T-cell (primary cell): ENCODE data around the gene XXYLT1. TPM values are rescaled to one million over a fixed set of nuclear protein-coding genes. Genes with fewer than 3 reads are reported as not detected.

ENCODE experiments used
- ATAC-seq, 4 experiments: fragments of 200-7000 bp in 3 of 4; fragments of 150-1000 bp in 1 of 4; cut with Tn5 transposase; replicated peaks in 1 of 4; 1 replicate in 3 of 4; 2 replicates in 1 of 4; pipeline ENCODE4 v1.10.0; 2021; ENCODE audit warnings: moderate library complexity in 3 of 4, mild to moderate bottlenecking in 2 of 4, moderate number of reproducible peaks in 1 of 4
- CTCF ChIA-PET, 2 donors: fragments of 300-600 bp; sonication (Branson Sonifier 250); formaldehyde crosslinking; loops; one replicate each; lab custom pipeline; 2022; ENCODE audit warnings: antibody characterized with exemption in 2 of 2; lab: Charles Lee
- POLR2A ChIA-PET, 2 donors: fragments of 300-600 bp; sonication (Branson Sonifier 250); formaldehyde crosslinking; loops; one replicate each; lab custom pipeline; 2022; ENCODE audit warnings: antibody characterized with exemption in 2 of 2; lab: Charles Lee
- DNase-seq, 35 experiments: peaks; one replicate each; pipeline versions ENCODE4 v3.0.0 to v3.0.0-alpha.2; 2013 to 2023
- H3K27ac ChIP-seq: one replicate; pipeline ENCODE4 v1.5.1; 2013; ENCODE audit warnings: low read length
- H3K27me3 ChIP-seq, 2 experiments: replicated peaks in 1 of 2; 1 replicate in 1 of 2; 2 replicates in 1 of 2; pipeline versions ENCODE4 v1.6.1 to v1.7.0; 2013; ENCODE audit warnings: low read length in 1 of 2, mixed read lengths in 1 of 2; ENCODE audit not compliant: control insufficient read depth in 2 of 2, insufficient read depth in 2 of 2; ENCODE audit errors: extremely low read depth in 1 of 2
- H3K36me3 ChIP-seq, 2 donors: 1 replicate in 1 of 2; 2 replicates in 1 of 2; pipeline versions ENCODE4 v1.6.1 to v1.7.0; 2013; ENCODE audit warnings: low read length in 1 of 2; ENCODE audit not compliant: control insufficient read depth in 2 of 2, insufficient read depth in 1 of 2; ENCODE audit errors: extremely low read depth in 1 of 2
- H3K4me1 ChIP-seq, 2 experiments: 1 replicate in 1 of 2; 2 replicates in 1 of 2; pipeline versions ENCODE4 v1.6.1 to v1.7.0; 2013; ENCODE audit warnings: low read length in 2 of 2, mixed read lengths in 1 of 2; ENCODE audit not compliant: insufficient read depth in 2 of 2, control insufficient read depth in 1 of 2; ENCODE audit errors: extremely low read depth in 1 of 2
- H3K4me3 ChIP-seq, 2 donors: 1 replicate in 1 of 2; 2 replicates in 1 of 2; pipeline versions ENCODE4 v1.5.1 to v1.7.0; 2013; ENCODE audit warnings: mild to moderate bottlenecking in 2 of 2, low read length in 1 of 2, moderate library complexity in 1 of 2; ENCODE audit not compliant: control insufficient read depth in 1 of 2; ENCODE audit errors: extremely low read depth in 1 of 2
- H3K9me3 ChIP-seq: 2 replicates; pipeline ENCODE4 v1.7.0; 2013
- H3K27ac Mint-ChIP-seq, 2 donors: one replicate each; pipeline ENCODE4 v1.8.0; 2020 to 2021; ENCODE audit warnings: mild to moderate bottlenecking in 2 of 2, mixed read lengths in 2 of 2
- H3K27me3 Mint-ChIP-seq, 2 donors: one replicate each; pipeline ENCODE4 v1.8.0; 2021 to 2022; ENCODE audit warnings: mixed read lengths in 2 of 2
- H3K36me3 Mint-ChIP-seq: one replicate; pipeline ENCODE4 v1.8.0; 2021; ENCODE audit warnings: mixed read lengths
- H3K4me1 Mint-ChIP-seq, 3 donors: one replicate each; pipeline ENCODE4 v1.8.0; 2020 to 2022; ENCODE audit warnings: mixed read lengths in 3 of 3, mild to moderate bottlenecking in 1 of 3
- H3K4me3 Mint-ChIP-seq, 3 donors: one replicate each; pipeline ENCODE4 v1.8.0; 2020 to 2022; ENCODE audit warnings: mild to moderate bottlenecking in 3 of 3, mixed read lengths in 3 of 3, moderate library complexity in 3 of 3
- H3K9me3 Mint-ChIP-seq, 3 donors: one replicate each; pipeline ENCODE4 v1.8.0; 2020 to 2022; ENCODE audit warnings: mixed read lengths in 3 of 3
- WGBS: methylation state at CpG from one replicate; pipeline ENCODE4 v1.1.5; 2013; ENCODE audit warnings: missing lambda C conversion rate; ENCODE audit not compliant: insufficient coverage; 5-methylcytosine and 5-hydroxymethylcytosine counted together
- total RNA-seq, 35 experiments: library from RNA in 6 of 35; stranded (reverse) in 6 of 35; fragments of 120-200 nt in 1 of 35; gene quantifications; one replicate each; pipeline versions ENCODE4 v1.2.1 to v1.2.4 and lab custom pipeline; 2013 to 2026

XXYLT1 gene
- total RNA-seq, 5 donors from 2014 or later (not counting 1 experiment from before 2014, with no cell fraction given) = 4.6 to 9.1 (median 5.7) TPM

DNA sequence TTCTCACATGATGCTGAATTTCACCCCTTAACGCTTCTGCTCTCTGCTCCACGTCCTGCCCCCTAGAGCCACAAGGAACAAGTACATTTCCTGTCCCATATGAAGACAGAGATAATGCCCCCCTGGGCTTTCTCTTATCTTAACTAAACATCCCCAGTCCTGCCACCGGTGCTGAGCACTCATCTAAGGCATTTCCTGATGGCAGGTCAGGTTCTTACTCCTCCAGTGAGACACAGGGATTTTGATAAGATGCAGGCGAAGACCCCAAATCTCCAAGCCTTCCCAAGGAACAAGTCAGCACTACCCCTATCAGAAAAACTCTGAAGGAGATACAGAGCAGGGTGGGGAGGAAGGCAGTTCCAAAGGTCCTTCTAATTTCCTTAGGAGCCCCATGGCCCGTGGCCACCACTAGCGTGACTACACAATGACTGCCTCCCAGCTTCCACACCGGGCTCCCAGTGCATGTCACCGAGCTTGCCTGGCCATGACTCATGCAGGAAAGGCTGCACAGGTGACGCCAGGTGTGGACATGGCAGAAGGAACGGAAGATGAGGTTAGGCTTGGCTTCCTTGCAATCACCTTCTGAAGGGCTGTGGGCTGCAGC, 152.9 kb downstream of the XXYLT1 start:
- Histone ChIP-seq H3K9me3 (no peaks in the 10 kb centered on the region), H3K27ac (no peak overlapping the region), H3K36me3 (peaks cover 0 to 9% of the 10 kb centered on the region in 2 donors), H3K4me1 (no peaks in the 10 kb centered on the region), H3K4me3 (no peak overlapping the region), H3K27me3 (no peaks in the 10 kb centered on the region)
- DNase-seq (no peak), ATAC-seq (no peak)
- H3K4me3 Mint-ChIP-seq = no peak overlapping the region
- CTCF ChIA-PET = no interaction called here
- no peak overlapping the region for H3K27ac Mint-ChIP-seq
- no peaks in the 10 kb centered on the region for H3K36me3 Mint-ChIP-seq
- no peaks in the 10 kb centered on the region for H3K9me3 Mint-ChIP-seq
- POLR2A ChIA-PET = no interaction called here
- no peaks in the 10 kb centered on the region for H3K27me3 Mint-ChIP-seq
- H3K4me1 Mint-ChIP-seq = peaks cover 0 to 5% (median 1%) of the 10 kb centered on the region in 3 donors
- WGBS = 63% methylated on average over 7 of the region's 10 CpGs

DNA sequence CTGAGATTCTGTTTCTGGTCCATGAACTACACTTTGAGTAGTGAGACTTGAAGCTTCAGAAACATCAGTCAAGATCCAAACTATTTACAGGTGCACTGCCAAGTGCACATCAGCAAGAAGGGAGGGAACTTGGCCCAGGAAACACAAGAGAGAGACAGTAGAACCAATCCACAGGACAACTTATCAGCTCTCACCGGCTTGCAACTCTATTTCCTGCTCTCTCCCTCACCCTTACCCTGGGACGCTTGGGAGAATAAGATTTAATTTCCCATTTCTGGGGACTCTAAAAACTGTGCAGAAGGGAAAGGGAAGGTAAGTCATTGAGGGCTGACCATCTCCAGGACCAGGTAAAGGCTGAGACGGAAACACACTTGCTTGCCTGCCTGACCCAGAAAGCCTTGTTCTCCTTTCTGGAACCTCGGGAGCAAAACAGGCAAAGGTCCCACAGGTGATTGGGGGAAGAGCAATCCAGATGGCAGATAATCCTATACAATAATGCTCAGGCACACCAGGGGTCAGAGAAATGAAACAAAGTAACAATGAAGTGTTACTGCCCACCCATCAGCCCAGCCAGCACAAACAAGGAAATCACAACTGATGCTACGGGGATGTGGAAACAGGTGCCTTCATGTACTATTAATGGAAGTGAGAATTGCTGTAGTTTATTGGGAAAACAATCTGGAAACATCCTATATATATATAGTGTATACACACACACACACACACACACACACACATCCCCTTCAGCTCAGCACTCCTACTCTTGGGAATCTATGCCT, 154.4 kb downstream of the XXYLT1 start:
- ChIA-PET CTCF (no interaction called here), POLR2A (interaction anchor here in 1 of 2 donors (0.6 kb wide), 1 partner anchor 90 kb away, joined by 3 read pairs; no protein-coding TSS in a partner anchor)
- no peak overlapping the region for H3K4me3 ChIP-seq
- DNase-seq (no peak), ATAC-seq (no peak)
- no peaks in the 10 kb centered on the region for H3K27me3 Mint-ChIP-seq
- no peak overlapping the region for H3K27ac ChIP-seq
- no peaks in the 10 kb centered on the region for H3K9me3 Mint-ChIP-seq
- no peak overlapping the region for H3K27ac Mint-ChIP-seq
- H3K4me1 ChIP-seq = no peaks in the 10 kb centered on the region
- H3K9me3 ChIP-seq = no peaks in the 10 kb centered on the region
- no peaks in the 10 kb centered on the region for H3K36me3 Mint-ChIP-seq
- H3K27me3 ChIP-seq = no peaks in the 10 kb centered on the region
- peaks cover 0 to 9% of the 10 kb centered on the region in 2 donors for H3K36me3 ChIP-seq
- H3K4me1 Mint-ChIP-seq = peaks cover 0 to 5% (median 1%) of the 10 kb centered on the region in 3 donors
- no peak overlapping the region for H3K4me3 Mint-ChIP-seq
- 50% methylated on average over 2 of the region's 5 CpGs for WGBS

DNA sequence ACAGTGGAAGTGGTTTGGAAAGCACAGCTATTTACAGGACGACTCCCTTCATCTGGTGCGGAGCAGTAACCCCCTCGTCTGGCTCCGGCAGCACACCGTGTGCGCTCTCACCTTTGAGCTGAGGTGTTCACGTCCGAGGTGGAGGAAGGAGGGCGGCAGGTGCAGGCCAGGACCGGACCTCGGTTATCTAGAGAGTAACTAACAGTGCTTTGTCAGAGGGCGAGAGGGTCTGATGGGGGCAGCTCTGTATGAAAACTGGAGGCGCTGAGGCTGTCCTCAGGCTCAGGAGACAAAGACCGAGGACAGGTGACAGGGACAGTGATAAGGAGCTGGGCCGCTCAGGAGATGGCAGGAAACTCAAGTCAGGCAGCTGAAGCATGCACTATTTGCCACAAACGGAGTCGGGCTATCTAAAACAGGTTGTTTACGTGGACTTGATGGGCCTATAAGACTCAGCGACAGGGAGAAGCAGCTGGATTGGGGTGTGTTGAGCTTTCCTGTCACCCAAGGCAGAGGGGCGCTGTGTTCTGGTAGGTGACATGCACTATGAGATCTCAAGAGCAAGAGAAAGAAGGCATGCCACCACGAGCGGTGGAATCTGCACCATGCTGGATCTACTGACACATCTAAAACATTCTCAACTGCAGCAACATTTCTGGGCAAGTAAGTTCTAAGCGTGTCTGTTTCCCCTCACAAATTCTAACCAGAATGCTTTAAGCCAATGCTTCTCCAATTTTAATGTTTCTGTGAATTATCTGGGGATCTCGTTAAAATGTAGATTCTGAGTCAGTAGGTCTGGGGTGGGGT, 155.2 kb downstream of the XXYLT1 start:
- ATAC-seq = no peak
- Mint-ChIP-seq H3K27ac (no peak overlapping the region), H3K9me3 (no peaks in the 10 kb centered on the region), H3K4me1 (peaks cover 0 to 5% (median 1%) of the 10 kb centered on the region in 3 donors), H3K36me3 (no peaks in the 10 kb centered on the region), H3K4me3 (no peak overlapping the region), H3K27me3 (no peaks in the 10 kb centered on the region)
- H3K4me1 ChIP-seq = no peaks in the 10 kb centered on the region
- no peak overlapping the region for H3K4me3 ChIP-seq
- H3K36me3 ChIP-seq = peaks cover 0 to 11% of the 10 kb centered on the region in 2 donors
- no peaks in the 10 kb centered on the region for H3K9me3 ChIP-seq
- H3K27ac ChIP-seq = no peak overlapping the region
- no peaks in the 10 kb centered on the region for H3K27me3 ChIP-seq
- WGBS = 94% methylated on average over 17 of the region's 24 CpGs
- ChIA-PET POLR2A (no interaction called here), CTCF (no interaction called here)
- DNase-seq = no peak

DNA sequence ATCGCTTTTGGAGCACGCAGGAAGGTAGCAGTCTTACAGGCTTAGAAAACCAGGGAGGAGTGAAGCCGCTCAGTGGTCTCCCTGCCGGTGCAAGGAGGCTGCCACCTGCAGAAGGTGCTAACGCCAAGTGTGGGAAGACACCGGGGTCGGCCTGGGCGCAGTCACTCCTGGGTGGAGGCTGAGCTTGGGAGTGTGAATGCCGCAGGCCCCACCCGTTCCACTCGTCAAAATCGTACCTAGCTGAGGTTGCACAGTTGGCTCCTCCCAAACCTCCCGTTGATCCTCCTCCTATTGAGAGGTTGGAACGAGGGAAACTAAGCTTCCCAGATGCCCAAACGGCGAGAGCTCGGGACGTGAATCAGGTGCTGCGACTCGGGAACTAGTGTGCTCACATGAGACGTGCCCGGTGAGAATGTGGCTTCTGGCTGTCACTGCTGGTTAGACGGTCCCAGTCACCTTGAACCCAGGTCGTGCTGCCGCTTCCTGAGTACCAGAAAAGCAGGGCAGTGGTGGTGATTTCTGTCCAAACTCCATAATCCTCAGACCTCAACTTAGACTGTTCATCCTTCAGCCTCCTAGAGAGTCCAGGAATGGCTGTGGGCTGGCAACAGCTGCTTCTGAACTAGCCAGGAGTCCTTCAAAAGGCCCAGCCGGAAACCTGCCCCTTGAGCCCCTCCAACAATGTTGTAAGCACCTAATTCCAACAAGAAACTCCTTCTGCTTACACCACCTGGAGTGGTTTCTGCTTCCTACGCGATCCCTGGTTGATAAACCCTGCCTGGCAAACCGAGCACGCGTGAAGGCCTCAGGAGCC, 156.0 kb downstream of the XXYLT1 start:
- peaks cover 0 to 11% of the 10 kb centered on the region in 2 donors for H3K36me3 ChIP-seq
- Mint-ChIP-seq H3K9me3 (no peaks in the 10 kb centered on the region), H3K4me1 (peaks cover 0 to 5% (median 1%) of the 10 kb centered on the region in 3 donors), H3K36me3 (no peaks in the 10 kb centered on the region), H3K4me3 (no peak overlapping the region), H3K27me3 (no peaks in the 10 kb centered on the region), H3K27ac (no peak overlapping the region)
- no peak overlapping the region for H3K27ac ChIP-seq
- no peak for DNase-seq
- H3K9me3 ChIP-seq = no peaks in the 10 kb centered on the region
- H3K4me1 ChIP-seq = no peaks in the 10 kb centered on the region
- 89% methylated on average over 24 of the region's 31 CpGs for WGBS
- no peak overlapping the region for H3K4me3 ChIP-seq
- POLR2A ChIA-PET = no interaction called here
- CTCF ChIA-PET = no interaction called here
- ATAC-seq = no peak
- no peaks in the 10 kb centered on the region for H3K27me3 ChIP-seq

DNA sequence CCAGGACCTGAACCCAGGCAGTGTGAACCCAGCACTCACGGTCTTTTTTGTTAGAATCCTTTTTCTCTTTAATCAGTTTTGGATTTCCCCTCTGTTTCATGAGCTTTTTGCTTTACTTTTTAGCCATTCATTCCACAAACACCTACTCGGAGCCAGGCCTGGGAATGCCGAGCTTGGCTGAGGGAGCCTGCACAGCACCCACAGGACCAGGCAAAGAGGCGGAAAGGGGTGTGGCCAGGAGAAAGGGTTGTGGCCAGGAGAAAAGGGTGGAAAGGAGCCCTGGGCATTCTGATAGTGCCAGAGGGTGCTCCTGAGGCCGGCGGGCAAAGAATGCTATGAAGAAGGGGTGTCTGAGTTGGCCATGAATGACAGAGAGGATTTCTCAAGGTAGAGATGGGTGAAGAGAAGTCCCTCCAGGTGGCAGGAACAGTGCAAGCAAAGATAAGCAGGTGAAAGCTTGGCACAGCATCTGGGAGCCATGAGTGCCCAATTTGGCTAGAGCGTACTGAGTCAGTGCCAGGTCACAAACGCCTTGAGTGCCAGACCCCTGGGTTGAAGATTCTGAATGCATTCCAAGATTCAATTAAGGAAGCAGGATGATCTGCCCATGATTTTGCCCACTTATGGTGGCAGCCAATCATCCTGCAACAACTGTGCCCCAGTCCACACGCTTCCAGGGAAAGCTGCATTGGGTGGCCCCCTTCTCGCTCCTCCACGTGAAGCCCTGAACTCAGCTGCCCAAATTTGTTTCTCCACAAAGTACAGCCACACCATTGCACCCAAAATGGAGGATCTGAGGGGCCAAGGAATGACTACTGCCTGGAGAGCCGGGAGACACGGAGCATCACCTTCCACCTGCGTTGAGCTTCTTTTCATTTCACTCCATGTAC, 157.2 kb downstream of the XXYLT1 start:
- CTCF ChIA-PET = no interaction called here
- no peaks in the 10 kb centered on the region for H3K27me3 Mint-ChIP-seq
- no peak overlapping the region for H3K27ac Mint-ChIP-seq

More for the DNA sequence above, 157.2 kb downstream of the XXYLT1 start:
- H3K36me3 Mint-ChIP-seq = no peaks in the 10 kb centered on the region
- Histone ChIP-seq H3K4me1 (no peaks in the 10 kb centered on the region), H3K27me3 (no peaks in the 10 kb centered on the region), H3K36me3 (peaks cover 0 to 11% of the 10 kb centered on the region in 2 donors), H3K27ac (no peak overlapping the region), H3K9me3 (no peaks in the 10 kb centered on the region), H3K4me3 (no peak overlapping the region)
- H3K9me3 Mint-ChIP-seq = no peaks in the 10 kb centered on the region
- H3K4me1 Mint-ChIP-seq = peaks cover 0 to 5% (median 1%) of the 10 kb centered on the region in 3 donors
- WGBS = 92% methylated on average over 9 of the region's 14 CpGs
- H3K4me3 Mint-ChIP-seq = no peak overlapping the region
- DNase-seq (no peak), ATAC-seq (no peak)
- POLR2A ChIA-PET = no interaction called here
